Testis (tissue), 3 donors: Measurements from ENCODE around the gene DHX40. TPM values are rescaled to one million over a fixed set of nuclear protein-coding genes. Genes with fewer than 3 reads are reported as not detected.
"Not testable (repeated sequence)": the region's sequence is repeated elsewhere in the genome, so short reads cannot be mapped to it uniquely, and the experiment has no call there.

Source experiments
- DNase-seq: peaks from one replicate; pipeline ENCODE4 v3.0.0-alpha.2; 2019
- H3K27ac ChIP-seq, 2 donors: fragments of 200-600 bp; sonication (generic); one replicate each; pipeline ENCODE4 v1.5.1; 2019
- H3K27me3 ChIP-seq: fragments of 200-600 bp; sonication (generic); one replicate; pipeline ENCODE4 v1.5.1; 2019
- H3K36me3 ChIP-seq: fragments of 200-600 bp; sonication (generic); one replicate; pipeline ENCODE4 v1.5.1; 2017; ENCODE audit warnings: low read depth; ENCODE audit errors: missing control alignments
- H3K4me1 ChIP-seq: fragments of 200-600 bp; sonication (generic); one replicate; pipeline ENCODE4 v1.5.1; 2019
- H3K4me3 ChIP-seq, 2 donors: fragments of 200-600 bp; sonication (generic); one replicate each; pipeline ENCODE4 v1.5.1; 2017 to 2019
- H3K9me3 ChIP-seq: fragments of 200-600 bp; sonication (generic); one replicate; pipeline ENCODE4 v1.5.1; 2017
- POLR2A ChIP-seq: fragments of 450-650 bp; IDR thresholded peaks from one replicate; pipeline ENCODE4 v1.6.1; 2017; ENCODE audit warnings: antibody characterized with exemption, mild to moderate bottlenecking, moderate library complexity
- WGBS, 2 donors: methylation state at CpG; one replicate each; pipeline ENCODE4 v1.1.5; 2018; 5-methylcytosine and 5-hydroxymethylcytosine counted together
- intact Hi-C: fragments of 100-400 bp; cut with DNase I; formaldehyde crosslinking; loops from one replicate; pipeline ENCODE4 v1.15.1; 2023; ENCODE audit warnings: low total_unique reads
- polyA plus RNA-seq: library from polyadenylated mRNA; stranded (reverse); fragments of 350-450 nt; fragmentation: Illumina TruSeq; extraction: RNeasy Lipid Tissue Mini Kit (QIAGEN cat#74804); gene quantifications from one replicate; pipeline ENCODE4 v1.2.3, GENCODE V29; 2014; ENCODE audit warnings: low read depth, low replicate concordance; ENCODE audit not compliant: insufficient read depth
- total RNA-seq, 2 donors: library from RNA; depleted of rRNA; stranded (reverse); fragments of >200 nt; gene quantifications; one replicate each; pipeline ENCODE4 v1.2.3, GENCODE V29; 2016
- TF ChIP-seq, protein P1 (sequence below), 3 experiments: fragments of 450-650 bp in 2 of 3; fragments of 200-600 bp in 1 of 3; sonication (generic) in 1 of 3; IDR thresholded peaks; one replicate each; pipeline ENCODE4 v1.5.1; 2016 to 2019; ENCODE audit warnings: antibody characterized with exemption in 3 of 3, mild to moderate bottlenecking in 2 of 3, moderate library complexity in 1 of 3

Gene DHX40
- total and polyA plus RNA-seq, 3 donors from 2014 or later, result 53.2 to 71.9 (median 60.8) TPM

DNA sequence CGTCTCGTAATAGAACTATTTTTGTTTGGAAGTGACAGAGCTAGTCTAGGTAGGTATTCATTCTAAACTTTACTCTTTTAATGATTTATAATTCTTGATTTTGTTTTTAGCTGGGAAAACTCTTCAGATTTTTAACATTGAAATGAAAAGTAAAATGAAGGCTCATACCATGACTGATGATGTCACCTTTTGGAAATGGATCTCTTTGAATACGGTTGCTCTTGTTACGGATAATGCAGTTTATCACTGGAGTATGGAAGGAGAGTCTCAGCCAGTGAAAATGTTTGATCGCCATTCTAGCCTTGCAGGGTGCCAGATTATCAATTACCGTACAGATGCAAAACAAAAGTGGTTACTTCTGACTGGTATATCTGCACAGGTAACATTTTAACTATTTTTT lies 81.9 kb downstream of the DHX40 start:
- H3K9me3 ChIP-seq, result no peaks in the 10 kb centered on the region
- 78 to 82% methylated on average over 6 of the region's 6 CpGs for WGBS, 2 donors
- H3K4me3 ChIP-seq, result no peak overlapping the region
- intact Hi-C loops, result no loop called here
- TF ChIP-seq, protein P1, sequence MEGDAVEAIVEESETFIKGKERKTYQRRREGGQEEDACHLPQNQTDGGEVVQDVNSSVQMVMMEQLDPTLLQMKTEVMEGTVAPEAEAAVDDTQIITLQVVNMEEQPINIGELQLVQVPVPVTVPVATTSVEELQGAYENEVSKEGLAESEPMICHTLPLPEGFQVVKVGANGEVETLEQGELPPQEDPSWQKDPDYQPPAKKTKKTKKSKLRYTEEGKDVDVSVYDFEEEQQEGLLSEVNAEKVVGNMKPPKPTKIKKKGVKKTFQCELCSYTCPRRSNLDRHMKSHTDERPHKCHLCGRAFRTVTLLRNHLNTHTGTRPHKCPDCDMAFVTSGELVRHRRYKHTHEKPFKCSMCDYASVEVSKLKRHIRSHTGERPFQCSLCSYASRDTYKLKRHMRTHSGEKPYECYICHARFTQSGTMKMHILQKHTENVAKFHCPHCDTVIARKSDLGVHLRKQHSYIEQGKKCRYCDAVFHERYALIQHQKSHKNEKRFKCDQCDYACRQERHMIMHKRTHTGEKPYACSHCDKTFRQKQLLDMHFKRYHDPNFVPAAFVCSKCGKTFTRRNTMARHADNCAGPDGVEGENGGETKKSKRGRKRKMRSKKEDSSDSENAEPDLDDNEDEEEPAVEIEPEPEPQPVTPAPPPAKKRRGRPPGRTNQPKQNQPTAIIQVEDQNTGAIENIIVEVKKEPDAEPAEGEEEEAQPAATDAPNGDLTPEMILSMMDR (IDR thresholded peaks at IDR 0.05), result no peak
- no peak for TF ChIP-seq POLR2A
- no peaks in the 10 kb centered on the region for H3K27me3 ChIP-seq
- H3K4me1 ChIP-seq, result peaks cover 13% of the 10 kb centered on the region
- DNase-seq, result no peak
- H3K36me3 ChIP-seq, result no peaks in the 10 kb centered on the region
- H3K27ac ChIP-seq, result no peak overlapping the region

DNA sequence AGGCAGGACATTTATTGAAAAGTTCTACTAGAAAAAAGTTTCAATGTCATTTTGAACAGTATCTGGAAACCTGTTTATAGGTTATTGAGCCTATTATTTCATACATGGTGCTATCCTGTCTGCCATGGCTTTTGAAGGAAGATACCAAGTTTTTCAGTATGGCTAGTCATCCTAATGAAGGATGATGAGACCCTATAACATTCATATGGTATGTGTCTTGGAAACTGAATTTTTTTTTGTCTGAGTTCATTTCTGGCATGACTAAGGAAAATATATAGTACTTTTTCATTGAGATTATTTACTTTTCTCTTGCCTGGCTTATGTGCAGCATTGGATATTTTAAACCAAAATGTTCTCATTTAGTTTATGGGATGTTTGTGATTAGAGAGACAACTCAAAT lies 84.5 kb downstream of the DHX40 start:
- Histone ChIP-seq H3K4me3 (no peak overlapping the region), H3K9me3 (no peaks in the 10 kb centered on the region), H3K27me3 (no peaks in the 10 kb centered on the region), H3K4me1 (peaks cover 7% of the 10 kb centered on the region), H3K27ac (no peak overlapping the region), H3K36me3 (no peaks in the 10 kb centered on the region)
- no peak for DNase-seq
- intact Hi-C loops, result no loop called here
- TF ChIP-seq, protein P1 (IDR thresholded peaks at IDR 0.05), result no peak
- no peak for TF ChIP-seq POLR2A

DNA sequence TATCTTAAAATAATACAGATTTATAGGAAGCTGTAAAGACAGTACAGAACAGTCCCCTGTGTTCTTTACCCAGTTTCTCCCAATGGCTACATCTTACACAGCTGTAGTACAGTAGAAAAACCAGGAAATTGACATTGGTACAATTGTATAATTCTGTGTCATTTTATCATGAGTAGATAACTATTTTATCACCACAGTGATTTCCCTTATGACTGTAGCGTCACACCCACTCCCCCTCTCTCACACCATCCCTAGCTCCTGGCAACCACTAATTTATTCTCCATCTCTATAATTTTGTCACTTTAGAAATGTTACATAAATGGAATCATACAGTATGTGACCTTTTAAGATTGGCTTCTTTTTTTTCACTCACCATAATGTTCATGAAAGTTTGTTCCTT lies 85.2 kb downstream of the DHX40 start:
- no peak overlapping the region for H3K27ac ChIP-seq
- TF ChIP-seq POLR2A, result no peak
- TF ChIP-seq, protein P1 (IDR thresholded peaks at IDR 0.05), result no peak
- no peaks in the 10 kb centered on the region for H3K36me3 ChIP-seq
- no peak for DNase-seq
- no peaks in the 10 kb centered on the region for H3K9me3 ChIP-seq
- intact Hi-C loops, result no loop called here
- whole genome bisulfite sequencing, 2 donors, result 55 to 70% methylated on average over 1 of the region's 1 CpG
- H3K4me3 ChIP-seq, result no peak overlapping the region
- no peaks in the 10 kb centered on the region for H3K27me3 ChIP-seq
- peaks cover 7% of the 10 kb centered on the region for H3K4me1 ChIP-seq

DNA sequence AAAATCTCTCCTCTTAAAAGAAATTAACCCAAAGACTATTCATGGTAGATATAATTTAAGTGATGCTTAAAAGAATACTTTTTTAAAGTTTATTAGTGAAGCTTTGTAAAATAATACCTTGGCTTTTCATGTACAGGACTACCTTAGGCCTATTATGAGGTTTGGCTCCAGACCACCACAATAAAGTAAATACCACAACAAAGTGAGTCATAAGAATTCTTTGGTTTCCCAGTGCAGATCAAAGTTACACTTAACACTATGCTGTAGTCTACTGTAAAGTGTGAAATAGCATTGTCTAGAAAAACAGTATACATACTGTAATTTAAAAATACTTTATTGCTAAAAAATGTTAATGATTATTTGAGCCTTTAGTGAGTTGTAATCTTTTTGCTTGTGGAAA lies 85.9 kb downstream of the DHX40 start:
- intact Hi-C loops, result no loop called here
- H3K9me3 ChIP-seq, result no peaks in the 10 kb centered on the region
- TF ChIP-seq, protein P1 (IDR thresholded peaks at IDR 0.05), result no peak
- DNase-seq, result no peak
- no peak overlapping the region for H3K27ac ChIP-seq
- no peak overlapping the region for H3K4me3 ChIP-seq
- peaks cover 1% of the 10 kb centered on the region for H3K4me1 ChIP-seq
- no peaks in the 10 kb centered on the region for H3K27me3 ChIP-seq
- no peaks in the 10 kb centered on the region for H3K36me3 ChIP-seq

DNA sequence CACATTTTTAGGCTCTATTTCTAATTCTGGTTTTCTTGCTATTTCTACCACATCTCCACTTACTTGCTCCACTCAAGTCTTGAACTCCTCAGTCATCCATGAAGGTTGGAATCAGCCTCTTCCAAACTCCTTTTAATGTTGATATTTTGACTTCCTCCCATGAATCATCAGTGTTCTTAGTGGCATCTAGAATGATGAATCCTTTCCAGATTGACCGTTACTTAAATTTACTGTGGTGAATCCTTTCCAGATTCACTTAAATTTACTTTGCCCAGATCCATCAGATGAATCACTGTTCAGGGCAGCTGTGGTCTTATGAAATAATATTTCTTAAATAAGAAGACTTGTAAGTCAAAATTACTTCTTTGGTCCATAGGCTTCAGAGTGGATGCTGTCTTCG lies 86.7 kb downstream of the DHX40 start:
- DNase-seq, result no peak
- Histone ChIP-seq H3K4me1 (no peaks in the 10 kb centered on the region), H3K36me3 (peaks cover under 1% of the 10 kb centered on the region), H3K4me3 (no peak overlapping the region), H3K9me3 (no peaks in the 10 kb centered on the region), H3K27me3 (no peaks in the 10 kb centered on the region), H3K27ac (no peak overlapping the region)
- intact Hi-C loops, result no loop called here
- WGBS, 2 donors, result 95 to 98% methylated on average over 2 of the region's 2 CpGs
- no peak for TF ChIP-seq POLR2A
- TF ChIP-seq, protein P1 (IDR thresholded peaks at IDR 0.05), result no peak

DNA sequence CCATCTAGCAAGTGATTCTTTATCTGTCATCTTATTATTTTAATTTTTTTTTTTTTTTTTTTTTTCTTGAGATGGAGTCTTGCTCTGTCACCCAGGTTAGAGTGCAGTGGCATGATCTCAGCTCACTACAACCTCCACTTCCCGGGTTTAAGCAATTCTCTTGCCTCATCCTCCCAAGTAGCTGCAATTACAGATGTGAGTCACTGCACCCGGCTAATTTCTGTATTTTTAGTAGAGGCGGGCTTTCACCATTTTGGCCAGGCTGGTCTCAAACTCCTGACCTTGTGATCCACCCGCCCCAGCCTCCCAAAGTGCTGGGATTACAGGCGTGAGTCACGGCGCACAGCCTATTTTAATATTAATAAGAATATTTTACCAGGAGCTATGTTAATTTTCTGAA lies 91.2 kb downstream of the DHX40 start:
- H3K4me1 ChIP-seq, H3K36me3 ChIP-seq, intact Hi-C loops, H3K27ac ChIP-seq, DNase-seq, H3K9me3 ChIP-seq, H3K4me3 ChIP-seq, H3K27me3 ChIP-seq: not testable (repeated sequence)
- 91 to 94% methylated on average over 7 of the region's 7 CpGs for WGBS, 2 donors
